A673 (cell line): ENCODE measurements around the gene INHBA. TPM values are rescaled to one million over a fixed set of nuclear protein-coding genes. Genes with fewer than 3 reads are reported as not detected.

Source experiments
- BruUV-seq: library from RNA; stranded (reverse); fragments of 400-500 nt; replicated peaks from 2 replicates; lab custom pipeline; 2021; lab: Mats Ljungman, UMichigan
- CTCF ChIA-PET: fragments of 300-600 bp; sonication (Branson Sonifier 250); formaldehyde crosslinking; loops from one replicate; lab custom pipeline; 2022; ENCODE audit warnings: antibody characterized with exemption; lab: Charles Lee
- POLR2A ChIA-PET: fragments of 300-600 bp; sonication (Branson Sonifier 250); formaldehyde crosslinking; loops from one replicate; lab custom pipeline; 2022; ENCODE audit warnings: antibody characterized with exemption; ENCODE audit not compliant: low non-redundant PET; lab: Charles Lee
- DNase-seq: peaks from one replicate; pipeline ENCODE4 v3.0.0-alpha.2; 2015; ENCODE audit warnings: low spot score
- H3K27ac ChIP-seq: fragments of 200-600 bp; sonication (generic); 2 replicates; pipeline ENCODE4 v1.5.1; 2016; ENCODE audit warnings: mixed run types, low read depth, mild to moderate bottlenecking, mixed read lengths, antibody characterized with exemption, low read length; ENCODE audit not compliant: poor library complexity, severe bottlenecking
- H3K27me3 ChIP-seq: fragments of 200-600 bp; sonication (generic); replicated peaks from 2 replicates; pipeline ENCODE4 v1.6.1; 2017; ENCODE audit warnings: mixed run types, low read depth, mild to moderate bottlenecking, mixed read lengths, antibody characterized with exemption, low read length; ENCODE audit not compliant: insufficient read depth, poor library complexity
- H3K36me3 ChIP-seq: fragments of 200-600 bp; sonication (generic); 2 replicates; pipeline ENCODE4 v1.6.1; 2016; ENCODE audit warnings: mixed run types, mild to moderate bottlenecking, mixed read lengths, antibody characterized with exemption, low read length; ENCODE audit not compliant: insufficient read depth, poor library complexity, severe bottlenecking
- H3K4me1 ChIP-seq: fragments of 200-600 bp; sonication (generic); 2 replicates; pipeline ENCODE4 v1.6.1; 2017; ENCODE audit warnings: mixed run types, mild to moderate bottlenecking, mixed read lengths, antibody characterized with exemption, low read length; ENCODE audit not compliant: insufficient read depth, poor library complexity, severe bottlenecking
- H3K4me3 ChIP-seq: fragments of 200-600 bp; sonication (generic); 2 replicates; pipeline ENCODE4 v1.5.1; 2016; ENCODE audit warnings: low read depth, mixed run types, mild to moderate bottlenecking, mixed read lengths, low read length; ENCODE audit not compliant: poor library complexity, severe bottlenecking
- H3K9me3 ChIP-seq: fragments of 200-600 bp; sonication (generic); 2 replicates; pipeline ENCODE4 v1.6.1; 2016; ENCODE audit warnings: mixed run types, low read depth, mild to moderate bottlenecking, mixed read lengths, antibody characterized with exemption, low read length; ENCODE audit not compliant: poor library complexity, severe bottlenecking
- CTCF ChIP-seq: fragments of 300-800, 200-600 bp; sonication (generic); conservative IDR thresholded peaks from 2 replicates; pipeline ENCODE4 v1.5.1; 2017; ENCODE audit warnings: low read depth, mild to moderate bottlenecking, antibody characterized with exemption, low read length, moderate library complexity, mixed read lengths
- EZH2 ChIP-seq: fragments of 200-600 bp; sonication (generic); IDR thresholded peaks from 2 replicates; pipeline ENCODE4 v1.6.1; 2017; ENCODE audit warnings: borderline replicate concordance, low read depth, mild to moderate bottlenecking, mixed read lengths, antibody characterized with exemption, low read length; ENCODE audit not compliant: poor library complexity, severe bottlenecking
- intact Hi-C: fragments of 100-400 bp; cut with micrococcal nuclease; formaldehyde crosslinking; loops from one replicate; pipeline ENCODE4 v1.10.0; 2022; ENCODE audit not compliant: unreplicated experiment
- total RNA-seq: library from RNA; stranded (reverse); gene quantifications from 2 replicates; pipeline ENCODE4 v1.2.3, GENCODE V29; 2021

The INHBA gene
- total RNA-seq, 1 experiment from 2014 or later: 1.7 TPM

- Histone ChIP-seq H3K36me3 (no peaks in the 10 kb centered on the region), H3K4me3 (no peak overlapping the region), H3K27ac (no peak overlapping the region), H3K9me3 (no peaks in the 10 kb centered on the region), H3K4me1 (no peaks in the 10 kb centered on the region), H3K27me3 (no peaks in the 10 kb centered on the region)
- intact Hi-C loops: no loop called here
- BruUV-seq: no TSS peak
- no peak for DNase-seq
- CTCF ChIA-PET: no interaction called here
- no peak for TF ChIP-seq EZH2
- TF ChIP-seq CTCF: no peak
- POLR2A ChIA-PET: no interaction called here
Observed at GRCh38 chr7:41655426-41655825, 47.5 kb downstream of the INHBA start.

GRCh38 chr7:41652267-41652666, 50.6 kb downstream of the INHBA start:
- BruUV-seq: no TSS peak
- Histone ChIP-seq H3K9me3 (no peaks in the 10 kb centered on the region), H3K4me3 (no peak overlapping the region), H3K36me3 (no peaks in the 10 kb centered on the region), H3K4me1 (no peaks in the 10 kb centered on the region), H3K27me3 (no peaks in the 10 kb centered on the region), H3K27ac (no peak overlapping the region)
- ChIA-PET POLR2A (no interaction called here), CTCF (no interaction called here)
- no peak for TF ChIP-seq EZH2
- TF ChIP-seq CTCF: no peak
- no peak for DNase-seq
- intact Hi-C loops: no loop called here

- no peak overlapping the region for H3K4me3 ChIP-seq
- TF ChIP-seq EZH2: no peak
- TF ChIP-seq CTCF: no peak
- no peak overlapping the region for H3K27ac ChIP-seq
- no peaks in the 10 kb centered on the region for H3K4me1 ChIP-seq
- BruUV-seq: no TSS peak
- no peak for DNase-seq
- intact Hi-C loops: no loop called here
- H3K9me3 ChIP-seq: no peaks in the 10 kb centered on the region
- no peaks in the 10 kb centered on the region for H3K36me3 ChIP-seq
- ChIA-PET CTCF (no interaction called here), POLR2A (no interaction called here)
- H3K27me3 ChIP-seq: no peaks in the 10 kb centered on the region
Observed at GRCh38 chr7:41648501-41648900, 54.4 kb downstream of the INHBA start.
